ENCODE measurements around the gene YOD1.

Gene YOD1

DNA sequence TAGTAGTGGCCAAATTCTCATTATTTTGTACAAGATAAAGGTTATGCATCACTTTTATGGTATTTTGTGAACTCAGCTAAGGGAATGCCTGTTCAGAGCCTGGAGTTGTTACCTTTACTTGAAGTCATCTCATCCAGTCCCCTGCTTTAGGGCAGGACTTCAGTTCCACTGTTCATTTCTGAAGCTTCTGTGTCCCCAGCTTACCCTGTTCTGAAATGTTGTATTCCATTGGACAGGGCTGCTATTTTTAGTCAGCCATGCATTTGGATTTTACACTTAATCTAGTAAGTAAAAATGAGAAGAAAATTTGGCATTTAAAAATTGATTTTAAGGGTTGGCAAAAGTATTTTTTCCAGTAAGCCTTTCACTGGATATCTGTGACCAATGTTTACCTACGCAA is 26.0 kb upstream of the YOD1 start:
- no peaks in the 10 kb centered on the region for H3K4me1 ChIP-seq (ENCODE audit: control insufficient read depth, low read length)
- no peaks in the 10 kb centered on the region for H3K36me3 ChIP-seq (ENCODE audit: control insufficient read depth, low read length)
- no peak overlapping the region for H3K4me2 ChIP-seq (ENCODE audit: low read length)
- H3F3A ChIP-seq (ENCODE audit: control insufficient read depth, insufficient read depth): no peaks in the 10 kb centered on the region
- no peaks in the 10 kb centered on the region for H3K79me2 ChIP-seq (ENCODE audit: control insufficient read depth, low read length)
- no peaks in the 10 kb centered on the region for H4K20me1 ChIP-seq (ENCODE audit: control insufficient read depth, insufficient read depth, low read depth, low read length)
- H3K9me3 ChIP-seq (ENCODE audit: control insufficient read depth, insufficient read depth, low read length): no peaks in the 10 kb centered on the region
- TF ChIP-seq EZH2phosphoT487 (IDR thresholded peaks at IDR 0.05; ENCODE audit: borderline replicate concordance, low read length): no peak
- H3K4me3 ChIP-seq (ENCODE audit: low read length): no peak overlapping the region
- H3K9me2 ChIP-seq (replicated peaks; ENCODE audit: control insufficient read depth, low read length): no peaks in the 10 kb centered on the region
- H3K27ac ChIP-seq (ENCODE audit: low read depth, low read length): no peak overlapping the region
- peaks cover 19% of the 10 kb centered on the region for H3K27me3 ChIP-seq (ENCODE audit: control insufficient read depth, low read length)

GRCh38 chr1:207076181-207076955 is 25.4 kb upstream of the YOD1 start:
- Histone ChIP-seq H3F3A (ENCODE audit: control insufficient read depth, insufficient read depth) (no peaks in the 10 kb centered on the region), H3K27me3 (ENCODE audit: control insufficient read depth, low read length) (peaks cover 14% of the 10 kb centered on the region), H3K4me2 (ENCODE audit: low read length) (no peak overlapping the region), H3K9me3 (ENCODE audit: control insufficient read depth, insufficient read depth, low read length) (no peaks in the 10 kb centered on the region), H4K20me1 (ENCODE audit: control insufficient read depth, insufficient read depth, low read depth, low read length) (no peaks in the 10 kb centered on the region), H3K36me3 (ENCODE audit: control insufficient read depth, low read length) (no peaks in the 10 kb centered on the region), H3K4me3 (ENCODE audit: low read length) (no peak overlapping the region), H3K9me2 (replicated peaks; ENCODE audit: control insufficient read depth, low read length) (no peaks in the 10 kb centered on the region), H3K27ac (ENCODE audit: low read depth, low read length) (no peak overlapping the region), H3K79me2 (ENCODE audit: control insufficient read depth, low read length) (no peaks in the 10 kb centered on the region), H3K4me1 (ENCODE audit: control insufficient read depth, low read length) (no peaks in the 10 kb centered on the region)
- TF ChIP-seq, protein P1, sequence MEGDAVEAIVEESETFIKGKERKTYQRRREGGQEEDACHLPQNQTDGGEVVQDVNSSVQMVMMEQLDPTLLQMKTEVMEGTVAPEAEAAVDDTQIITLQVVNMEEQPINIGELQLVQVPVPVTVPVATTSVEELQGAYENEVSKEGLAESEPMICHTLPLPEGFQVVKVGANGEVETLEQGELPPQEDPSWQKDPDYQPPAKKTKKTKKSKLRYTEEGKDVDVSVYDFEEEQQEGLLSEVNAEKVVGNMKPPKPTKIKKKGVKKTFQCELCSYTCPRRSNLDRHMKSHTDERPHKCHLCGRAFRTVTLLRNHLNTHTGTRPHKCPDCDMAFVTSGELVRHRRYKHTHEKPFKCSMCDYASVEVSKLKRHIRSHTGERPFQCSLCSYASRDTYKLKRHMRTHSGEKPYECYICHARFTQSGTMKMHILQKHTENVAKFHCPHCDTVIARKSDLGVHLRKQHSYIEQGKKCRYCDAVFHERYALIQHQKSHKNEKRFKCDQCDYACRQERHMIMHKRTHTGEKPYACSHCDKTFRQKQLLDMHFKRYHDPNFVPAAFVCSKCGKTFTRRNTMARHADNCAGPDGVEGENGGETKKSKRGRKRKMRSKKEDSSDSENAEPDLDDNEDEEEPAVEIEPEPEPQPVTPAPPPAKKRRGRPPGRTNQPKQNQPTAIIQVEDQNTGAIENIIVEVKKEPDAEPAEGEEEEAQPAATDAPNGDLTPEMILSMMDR (IDR thresholded peaks at IDR 0.05; ENCODE audit: low read depth, low read length, poor library complexity, severe bottlenecking): no peak
- no peak for TF ChIP-seq EZH2phosphoT487 (IDR thresholded peaks at IDR 0.05; ENCODE audit: borderline replicate concordance, low read length)

DNA sequence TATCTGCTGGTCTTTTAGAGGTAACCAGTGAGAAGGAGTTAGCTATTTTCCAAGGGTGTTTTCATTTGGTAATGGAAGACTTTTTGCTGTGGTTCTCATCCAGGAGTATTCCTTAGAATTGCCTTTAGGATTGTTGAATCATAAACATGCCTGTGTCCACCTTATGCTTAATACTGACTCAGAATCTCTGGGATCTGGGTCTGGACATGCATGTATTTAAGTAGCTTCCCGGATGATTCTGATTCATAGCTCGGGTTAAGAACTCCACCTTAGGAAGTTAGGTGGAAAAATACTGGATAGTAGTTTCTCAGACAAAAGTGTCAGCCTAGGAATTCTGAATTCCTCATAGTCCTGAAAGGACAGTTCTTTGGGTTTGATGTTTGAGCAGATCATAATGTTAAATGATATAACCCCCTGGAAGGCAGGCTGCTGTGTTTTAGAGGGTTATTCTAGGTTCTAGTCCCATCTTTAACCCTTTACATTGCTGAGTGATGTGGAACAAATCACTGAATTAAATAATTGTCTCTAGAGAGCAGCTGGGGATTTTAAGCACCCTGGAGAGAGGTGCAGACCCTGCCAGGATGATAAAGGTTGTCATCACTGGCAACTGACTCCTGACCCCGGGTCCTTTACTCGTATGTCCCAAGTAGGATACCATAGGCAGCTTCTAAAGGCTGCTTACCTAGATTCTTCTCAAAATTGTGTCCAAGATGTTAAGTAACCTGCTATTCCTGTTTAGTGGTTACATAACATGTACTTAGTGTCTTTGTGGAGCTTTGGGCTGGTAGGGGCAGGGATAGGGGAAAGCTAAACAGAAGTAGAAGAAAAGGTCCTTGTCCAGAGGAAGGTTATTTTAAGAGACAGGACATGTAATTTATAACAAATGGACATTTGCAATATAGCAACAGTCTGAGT is 23.2 kb upstream of the YOD1 start:
- H3K27me3 ChIP-seq (ENCODE audit: control insufficient read depth, low read length): peaks cover 14% of the 10 kb centered on the region
- H3K4me3 ChIP-seq (ENCODE audit: low read length): no peak overlapping the region
- H3K36me3 ChIP-seq (ENCODE audit: control insufficient read depth, low read length): no peaks in the 10 kb centered on the region
- no peaks in the 10 kb centered on the region for H3F3A ChIP-seq (ENCODE audit: control insufficient read depth, insufficient read depth)
- TF ChIP-seq EZH2phosphoT487 (IDR thresholded peaks at IDR 0.05; ENCODE audit: borderline replicate concordance, low read length): no peak
- TF ChIP-seq, protein P1 (IDR thresholded peaks at IDR 0.05; ENCODE audit: low read depth, low read length, poor library complexity, severe bottlenecking): no peak
- no peaks in the 10 kb centered on the region for H3K79me2 ChIP-seq (ENCODE audit: control insufficient read depth, low read length)
- no peak overlapping the region for H3K4me2 ChIP-seq (ENCODE audit: low read length)
- no peaks in the 10 kb centered on the region for H4K20me1 ChIP-seq (ENCODE audit: control insufficient read depth, insufficient read depth, low read depth, low read length)
- no peaks in the 10 kb centered on the region for H3K9me2 ChIP-seq (replicated peaks; ENCODE audit: control insufficient read depth, low read length)
- no peak overlapping the region for H3K27ac ChIP-seq (ENCODE audit: low read depth, low read length)
- H3K4me1 ChIP-seq (ENCODE audit: control insufficient read depth, low read length): no peaks in the 10 kb centered on the region
- H3K9me3 ChIP-seq (ENCODE audit: control insufficient read depth, insufficient read depth, low read length): no peaks in the 10 kb centered on the region

Data from DOHH2 (cell line).